GM21737 (cell line): ENCODE data around the gene TUBB4B.
A peak's percentile ranks its signal among the peaks of the same experiment; 100 is the strongest.

Source experiments
- ATAC-seq: cut with Tn5 transposase; IDR thresholded peaks from one replicate; pipeline ENCODE4 v1.9.1; 2021; ENCODE audit warnings: mild to moderate bottlenecking, moderate library complexity; ENCODE audit not compliant: unreplicated experiment

Gene TUBB4B

DNA sequence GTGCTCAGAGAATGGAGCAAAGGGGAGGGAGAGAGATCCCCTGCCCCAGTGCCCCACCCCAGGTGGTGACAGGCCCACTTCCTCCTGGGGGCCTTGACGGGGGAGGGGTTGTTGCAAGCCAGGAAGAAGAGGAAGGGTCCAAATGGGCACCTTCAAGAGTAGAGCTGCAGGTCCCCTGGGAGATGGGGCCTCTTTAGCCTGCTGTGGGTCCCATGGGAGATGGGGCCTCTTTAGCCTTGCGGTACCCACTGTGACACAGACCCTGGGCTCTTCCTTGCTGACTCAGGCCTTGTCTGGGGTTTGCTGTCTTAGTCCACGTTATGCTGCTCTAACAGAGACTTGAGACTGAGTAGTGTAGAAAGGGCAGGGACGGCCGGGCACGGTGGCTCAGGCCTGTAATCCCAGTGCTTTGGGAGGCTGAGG, 26.9 kb downstream of the TUBB4B start:
- no peak for ATAC-seq

DNA sequence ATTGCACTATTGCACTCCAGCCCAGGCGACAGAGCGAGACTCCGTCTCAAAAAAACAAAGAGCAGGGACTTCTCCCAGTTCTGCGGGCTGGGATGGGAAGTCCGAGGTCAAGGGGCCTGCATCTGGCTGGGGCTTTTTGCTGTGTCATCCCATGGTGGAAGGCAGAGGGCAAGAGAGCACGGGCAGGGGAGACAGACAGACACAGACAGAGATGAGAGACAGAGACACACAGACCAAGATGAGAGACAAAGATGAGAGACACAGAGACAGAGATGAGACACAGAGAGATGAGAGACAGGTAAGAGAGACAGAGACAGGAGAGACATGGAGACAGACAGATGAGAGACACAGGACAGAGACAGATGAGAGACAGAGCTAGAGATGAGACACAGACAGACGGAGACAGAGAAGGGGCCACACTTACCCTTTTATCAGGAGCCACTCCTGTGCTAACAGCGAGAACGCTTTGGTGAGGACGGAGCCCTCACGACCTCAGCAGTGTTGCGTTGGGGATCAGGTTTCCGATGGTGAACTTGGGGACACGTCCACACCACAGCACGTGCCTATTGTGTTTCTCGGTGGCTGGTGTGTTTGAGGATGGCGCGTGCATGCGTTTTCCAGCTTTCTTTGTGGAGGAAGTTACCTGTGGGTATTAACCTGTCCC, 27.6 kb downstream of the TUBB4B start:
- no peak for ATAC-seq

DNA sequence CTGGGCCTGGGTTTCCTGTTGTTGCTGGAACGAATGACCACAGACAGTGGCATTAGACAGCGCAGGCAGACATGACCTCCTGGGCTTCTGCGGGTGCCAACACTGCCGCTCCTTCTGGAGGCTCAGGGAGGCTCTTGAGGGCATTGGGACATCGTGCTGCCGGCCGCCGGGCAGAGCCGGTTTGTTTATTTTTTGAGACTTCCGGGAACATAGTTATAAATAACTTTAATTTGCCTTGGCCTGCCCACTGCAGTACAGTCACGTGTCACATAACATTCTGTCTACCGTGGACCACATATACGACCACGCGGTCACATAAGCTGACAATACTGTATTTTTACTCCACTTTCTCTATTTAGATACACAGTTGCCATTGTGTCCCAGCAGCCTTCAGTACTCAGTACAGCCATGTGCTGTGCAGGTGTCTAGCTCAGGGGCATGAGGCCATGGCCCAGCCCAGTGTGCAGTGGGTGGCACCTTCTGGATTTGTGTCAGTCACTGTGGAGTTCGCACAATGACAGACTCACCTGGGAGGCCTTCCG, 28.2 kb downstream of the TUBB4B start:
- no peak for ATAC-seq

DNA sequence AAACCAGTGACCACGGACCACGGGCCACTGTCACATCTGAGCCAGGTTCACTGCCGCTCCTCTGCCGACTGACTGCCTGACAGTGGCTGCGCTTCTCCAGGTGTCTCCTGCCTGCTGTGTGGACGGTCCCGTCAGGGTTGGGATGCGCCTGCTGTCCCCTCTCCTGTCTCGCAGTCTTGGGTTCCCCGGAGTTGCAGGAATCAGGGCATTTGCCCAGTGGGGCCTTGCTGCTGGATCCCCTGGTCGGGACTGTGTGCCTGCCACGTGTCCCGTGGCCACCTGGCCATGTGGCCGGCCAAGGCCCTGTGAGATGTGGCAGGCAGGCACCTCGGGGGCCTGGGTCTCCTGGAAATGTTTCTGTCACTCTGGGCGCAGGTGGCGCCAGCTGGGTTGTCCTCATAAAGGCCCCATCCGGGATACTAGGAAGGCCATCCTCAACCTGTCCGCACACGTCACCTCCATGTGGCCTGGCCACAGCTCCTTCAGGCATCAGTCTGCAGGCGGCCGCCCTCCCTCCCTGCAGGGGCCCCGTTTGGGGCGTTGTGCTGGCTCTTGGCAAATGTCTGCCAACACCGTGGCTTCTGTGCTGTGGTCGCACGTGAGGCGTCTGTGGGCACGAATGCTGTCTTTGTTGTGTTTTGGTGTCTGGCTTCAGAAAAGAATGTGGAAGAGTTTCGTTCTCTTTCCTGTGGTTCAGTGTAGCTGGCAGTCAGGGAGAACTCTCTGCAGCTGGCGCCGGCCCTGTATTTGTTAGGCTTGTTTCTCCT, 30.0 kb downstream of the TUBB4B start:
- no peak for ATAC-seq

DNA sequence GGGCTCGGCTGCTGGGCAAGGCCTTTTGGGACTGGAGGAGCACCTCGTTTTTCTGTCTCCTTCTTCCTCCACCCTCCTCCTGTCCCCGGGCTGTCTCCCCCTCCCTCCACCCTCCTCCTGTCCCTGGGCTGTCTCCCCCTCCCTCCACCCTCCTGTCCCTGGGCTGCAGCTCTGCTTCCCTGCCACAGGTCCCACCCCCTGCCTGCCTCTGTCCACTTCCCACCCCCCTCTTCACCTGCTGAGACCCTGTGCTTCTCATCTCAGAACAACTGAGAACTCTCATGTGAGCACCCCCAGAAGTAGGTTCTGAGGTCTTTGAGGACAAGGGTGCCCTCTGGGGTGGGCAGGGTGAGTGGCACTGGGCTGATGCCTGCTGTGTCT, 30.6 kb downstream of the TUBB4B start:
- no peak for ATAC-seq

DNA sequence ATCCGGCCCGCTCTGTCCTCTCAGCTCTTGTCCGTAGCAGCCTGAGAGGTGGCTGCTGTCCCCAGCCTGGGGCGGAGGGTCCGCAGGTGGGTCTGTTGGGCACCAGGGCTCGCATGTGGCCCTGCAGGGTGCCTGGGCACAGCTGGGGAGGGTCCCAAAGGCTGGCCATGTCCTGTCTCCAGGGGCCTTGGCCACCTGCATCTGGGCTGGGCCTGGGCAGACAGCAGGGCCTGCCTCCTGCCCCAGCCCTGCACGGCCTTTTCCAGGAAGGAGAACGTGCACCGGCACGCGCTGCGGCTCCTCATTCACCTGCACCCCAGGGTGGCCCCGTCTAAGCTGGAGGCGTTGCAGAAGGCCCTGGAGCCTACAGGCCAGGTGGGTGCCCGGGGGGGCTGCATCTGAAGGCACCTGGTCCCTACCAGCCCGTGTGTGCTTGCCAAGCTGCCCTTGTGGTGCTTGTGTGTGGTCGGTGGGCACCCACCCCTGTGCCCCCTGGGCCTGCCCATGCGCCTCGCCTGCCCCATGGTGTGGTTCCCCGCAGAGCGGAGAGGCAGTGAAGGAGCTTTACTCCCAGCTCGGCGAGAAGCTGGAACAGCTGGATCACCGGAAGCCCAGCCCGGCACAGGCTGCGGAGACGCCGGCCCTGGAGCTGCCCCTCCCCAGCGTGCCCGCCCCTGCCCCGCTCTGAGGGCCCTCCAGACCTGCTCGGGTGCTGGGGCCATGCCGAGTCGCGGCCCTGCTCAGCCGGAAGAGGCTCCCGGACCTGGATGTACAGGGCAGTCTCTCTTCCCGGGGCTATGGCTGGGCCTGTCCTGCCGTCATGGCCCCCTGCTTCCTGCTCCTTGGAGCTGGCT, 31.4 kb downstream of the TUBB4B start:
- no peak for ATAC-seq

DNA sequence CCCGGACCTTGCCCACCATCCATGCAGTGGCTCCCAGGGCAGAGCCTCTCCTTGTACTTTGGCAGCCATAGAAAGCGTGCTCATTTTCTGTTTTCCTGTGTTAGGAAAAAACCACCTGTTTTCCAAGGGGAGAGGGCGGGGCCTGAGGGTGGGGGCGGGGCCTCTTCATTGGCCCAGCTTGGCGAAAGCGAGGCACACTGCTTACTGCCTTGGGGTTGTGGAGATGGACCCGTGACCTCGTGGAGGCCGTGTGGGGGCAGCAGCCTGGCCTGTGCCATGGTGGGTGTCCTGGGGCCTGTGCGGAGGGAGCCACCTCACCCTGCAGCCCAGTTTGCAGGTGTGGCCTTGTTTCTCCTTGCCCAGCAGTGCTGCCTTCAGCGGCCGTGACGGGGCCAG, 32.0 kb downstream of the TUBB4B start:
- no peak for ATAC-seq

DNA sequence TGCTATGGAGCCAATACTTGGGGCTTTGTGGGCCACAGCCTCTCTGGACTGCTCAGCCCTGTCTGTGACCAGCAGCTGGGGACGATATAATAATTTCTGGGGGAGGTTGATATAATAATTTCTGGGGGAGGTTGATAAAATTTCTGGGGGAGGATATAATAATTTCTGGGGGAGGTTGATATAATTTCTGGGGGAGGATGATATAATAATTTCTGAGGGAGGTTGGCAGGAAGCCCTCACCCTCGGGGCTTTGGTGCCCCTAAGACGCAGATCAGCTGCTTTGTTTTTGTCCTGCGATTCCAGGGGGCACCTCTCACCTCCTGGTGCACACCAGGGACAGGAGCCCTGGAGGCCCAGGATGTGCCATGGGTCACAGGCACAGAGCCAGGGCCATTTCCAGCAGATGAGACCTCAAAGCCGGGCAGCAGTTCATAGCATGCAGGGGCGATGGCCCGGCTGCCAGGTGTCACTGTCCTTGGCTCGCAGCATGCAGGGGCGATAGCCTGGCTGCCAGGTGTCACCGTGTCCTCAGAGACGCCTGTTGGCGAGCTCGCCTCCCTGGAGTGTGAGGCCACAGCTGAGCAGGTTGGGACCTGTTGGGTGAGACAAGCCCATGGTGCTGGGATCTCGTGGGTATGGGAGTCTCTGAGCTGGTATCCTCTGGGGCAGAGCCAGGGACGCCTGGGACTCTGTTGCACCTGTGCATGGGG, 32.7 kb downstream of the TUBB4B start:
- ATAC-seq: no peak

DNA sequence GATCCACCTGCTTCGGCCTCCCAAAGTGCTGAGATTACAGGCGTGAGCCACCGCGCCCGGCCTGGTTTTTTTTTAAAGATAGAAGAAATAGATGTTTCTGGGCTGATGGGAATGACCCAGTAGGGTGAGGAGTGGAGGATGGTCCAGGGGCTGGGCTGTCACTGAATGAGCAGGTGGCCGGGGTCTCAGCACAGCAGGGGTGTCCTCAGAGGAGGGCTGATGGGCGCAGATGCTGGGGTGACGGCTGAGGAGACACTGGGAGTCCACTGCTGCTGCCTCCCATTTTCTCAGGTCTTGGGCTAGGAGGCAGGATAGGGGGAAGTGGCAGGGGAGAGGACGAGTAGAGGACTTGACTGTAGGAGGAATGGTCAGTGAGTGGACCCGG, 34.1 kb downstream of the TUBB4B start:
- ATAC-seq: no peak

DNA sequence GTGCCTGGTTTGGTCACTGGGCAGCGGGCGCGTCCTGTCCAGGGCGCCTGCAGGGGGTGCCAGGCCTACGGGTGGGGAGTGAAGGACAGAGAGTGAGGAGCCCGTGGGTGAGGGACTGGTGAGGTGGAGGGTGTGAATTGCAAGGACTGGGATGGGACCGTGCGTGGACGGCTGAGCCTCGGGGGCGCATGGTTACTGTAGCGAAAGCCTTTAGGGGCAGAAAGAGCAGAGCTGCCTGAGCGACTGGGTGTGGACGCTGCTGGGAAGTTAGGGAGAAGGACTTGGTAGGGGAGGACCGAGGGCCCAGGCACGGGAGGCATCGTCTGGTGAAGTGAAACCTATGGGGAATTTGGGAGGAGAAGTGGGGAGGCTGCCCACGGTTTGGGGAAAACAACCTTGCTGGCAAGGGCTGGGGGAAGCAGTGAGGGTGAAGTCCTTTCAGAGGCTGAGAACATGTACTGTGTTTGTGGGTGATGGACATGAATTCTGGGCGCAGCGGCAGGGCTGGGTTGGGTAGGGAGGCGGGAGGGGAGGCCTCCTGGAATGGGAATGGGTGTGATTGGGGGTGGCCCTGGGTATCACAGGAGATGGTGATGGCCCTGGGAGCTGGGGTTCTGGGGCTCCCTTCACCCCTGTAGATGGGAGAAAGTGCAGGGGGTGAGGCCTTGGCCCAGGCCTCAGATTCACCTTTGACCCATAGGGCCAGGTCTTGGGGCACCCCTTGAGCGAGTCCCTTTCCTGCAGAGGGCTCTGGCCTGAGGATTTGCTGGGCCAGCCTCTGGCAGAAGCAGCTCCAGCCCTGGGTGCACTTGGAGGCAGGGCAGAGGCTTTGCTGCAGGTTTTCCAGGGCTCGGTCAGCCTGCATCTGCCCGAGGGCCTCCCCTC, 34.7 kb downstream of the TUBB4B start:
- ATAC-seq: no peak

DNA sequence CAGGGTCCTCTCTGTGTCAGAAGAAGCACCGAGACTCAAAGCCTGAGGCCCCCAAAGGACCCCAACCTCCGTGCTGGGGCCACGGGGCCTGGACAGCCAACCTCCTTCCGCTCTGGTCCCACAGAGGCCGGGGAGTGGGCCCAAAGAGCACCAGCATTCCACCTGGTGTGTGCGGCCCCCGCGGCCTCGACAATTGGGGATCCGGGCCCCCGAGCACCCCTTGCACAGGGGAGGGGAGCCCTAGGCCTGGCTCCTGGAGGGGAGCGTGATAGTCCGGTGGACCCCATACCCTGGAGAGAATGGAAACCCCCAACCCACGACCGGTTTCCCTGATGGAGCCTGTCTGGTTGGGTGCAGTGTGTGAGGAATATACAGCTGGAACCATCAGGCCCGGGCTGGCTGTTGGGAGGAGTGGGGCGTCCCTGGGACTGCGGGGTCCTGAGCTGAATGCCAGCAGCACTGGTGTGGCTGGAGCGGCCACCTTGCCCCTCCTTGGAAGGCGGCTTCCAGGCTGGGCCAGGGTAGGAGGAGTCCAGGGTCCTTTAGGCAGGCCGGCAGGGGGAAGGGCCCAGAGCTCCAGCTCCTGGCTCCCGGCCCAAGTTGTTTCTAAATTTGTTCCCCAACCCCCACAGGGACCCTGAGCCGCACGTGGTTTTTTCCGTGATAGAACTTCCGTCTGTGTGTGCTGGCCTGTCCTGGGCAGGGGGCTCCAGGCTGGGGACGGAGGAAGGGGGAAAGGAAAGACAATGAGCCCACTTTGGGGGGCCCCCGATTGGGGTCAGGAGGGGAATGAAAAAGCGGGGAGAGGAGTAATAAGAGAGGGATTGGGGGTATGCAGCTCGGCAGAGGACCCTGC, 35.6 kb downstream of the TUBB4B start:
- ATAC-seq: no peak

DNA sequence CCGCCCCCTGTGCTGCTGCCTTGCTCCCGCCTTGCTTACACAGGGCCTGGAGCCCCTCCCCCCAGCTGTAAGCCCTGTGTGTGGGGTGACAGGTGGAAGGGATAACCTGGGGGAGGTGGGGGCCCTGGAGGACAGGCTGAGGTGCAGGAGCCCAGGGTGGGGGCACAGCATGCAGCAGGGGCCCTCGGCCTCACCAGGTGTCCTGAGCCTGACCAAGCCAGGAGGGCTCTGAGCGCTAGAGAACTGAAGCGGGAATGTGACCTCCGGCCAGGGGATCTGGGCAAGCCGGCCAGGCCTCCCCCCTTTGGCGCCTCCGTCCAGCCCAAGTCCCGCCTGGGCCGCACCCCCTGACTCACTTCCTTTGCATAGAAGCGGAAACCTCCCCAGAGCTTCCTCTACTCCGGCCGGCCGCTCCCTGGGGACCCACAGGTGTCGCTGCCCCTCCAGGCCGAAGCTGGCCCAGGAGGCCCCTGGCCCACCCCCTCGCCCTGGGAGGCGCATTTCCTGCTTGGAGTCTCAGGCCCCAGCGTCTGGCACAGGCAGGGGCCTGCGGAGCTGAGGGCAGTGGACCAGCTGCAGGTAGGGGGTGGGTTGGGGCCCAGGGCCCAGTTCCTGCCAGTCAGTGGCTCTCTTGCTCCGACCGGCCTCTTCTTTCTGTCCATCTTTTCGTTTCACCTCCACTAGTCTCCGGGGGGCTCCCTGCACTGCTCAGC, 36.4 kb downstream of the TUBB4B start, which contains the start of gene TOR4A:
Gene TOR4A (plus strand): TSS at position 398 of the 713 bp plus-strand sequence. CDS start 964 bp downstream, outside the sequence.
- peak; percentile 61 for ATAC-seq

DNA sequence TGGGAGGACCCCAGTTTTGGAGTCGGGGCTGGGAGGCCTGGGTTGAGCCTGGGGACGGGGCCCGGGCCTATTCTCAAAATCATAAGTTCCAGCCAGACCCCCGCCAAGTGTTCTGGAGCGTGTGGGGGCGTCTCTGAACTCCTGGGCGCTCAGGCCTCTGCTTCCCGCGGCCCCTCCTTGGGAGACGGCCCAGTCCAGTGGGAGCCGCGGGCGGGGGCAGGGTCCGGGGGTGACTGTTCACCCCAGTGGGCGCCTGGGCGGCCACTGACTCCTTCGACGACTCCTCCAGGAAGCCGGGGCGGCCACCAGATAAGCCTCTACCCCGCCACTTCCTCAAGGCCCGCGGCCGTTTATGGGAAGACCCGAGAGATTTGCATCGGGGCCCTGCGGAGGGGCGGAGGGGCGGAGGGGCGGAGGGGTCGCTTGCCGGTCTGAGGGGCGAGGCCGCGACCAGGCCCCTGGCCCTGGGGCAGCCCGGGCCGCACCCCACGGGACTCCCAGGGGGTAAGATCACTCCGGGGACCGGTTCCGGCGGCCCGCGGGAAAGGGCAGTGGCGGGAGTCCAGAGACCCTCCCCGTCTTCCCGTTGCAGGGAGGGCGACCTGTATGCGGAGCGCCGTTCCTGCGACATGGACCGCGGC, 37.1 kb downstream of the TUBB4B start:
- ATAC-seq: no peak

DNA sequence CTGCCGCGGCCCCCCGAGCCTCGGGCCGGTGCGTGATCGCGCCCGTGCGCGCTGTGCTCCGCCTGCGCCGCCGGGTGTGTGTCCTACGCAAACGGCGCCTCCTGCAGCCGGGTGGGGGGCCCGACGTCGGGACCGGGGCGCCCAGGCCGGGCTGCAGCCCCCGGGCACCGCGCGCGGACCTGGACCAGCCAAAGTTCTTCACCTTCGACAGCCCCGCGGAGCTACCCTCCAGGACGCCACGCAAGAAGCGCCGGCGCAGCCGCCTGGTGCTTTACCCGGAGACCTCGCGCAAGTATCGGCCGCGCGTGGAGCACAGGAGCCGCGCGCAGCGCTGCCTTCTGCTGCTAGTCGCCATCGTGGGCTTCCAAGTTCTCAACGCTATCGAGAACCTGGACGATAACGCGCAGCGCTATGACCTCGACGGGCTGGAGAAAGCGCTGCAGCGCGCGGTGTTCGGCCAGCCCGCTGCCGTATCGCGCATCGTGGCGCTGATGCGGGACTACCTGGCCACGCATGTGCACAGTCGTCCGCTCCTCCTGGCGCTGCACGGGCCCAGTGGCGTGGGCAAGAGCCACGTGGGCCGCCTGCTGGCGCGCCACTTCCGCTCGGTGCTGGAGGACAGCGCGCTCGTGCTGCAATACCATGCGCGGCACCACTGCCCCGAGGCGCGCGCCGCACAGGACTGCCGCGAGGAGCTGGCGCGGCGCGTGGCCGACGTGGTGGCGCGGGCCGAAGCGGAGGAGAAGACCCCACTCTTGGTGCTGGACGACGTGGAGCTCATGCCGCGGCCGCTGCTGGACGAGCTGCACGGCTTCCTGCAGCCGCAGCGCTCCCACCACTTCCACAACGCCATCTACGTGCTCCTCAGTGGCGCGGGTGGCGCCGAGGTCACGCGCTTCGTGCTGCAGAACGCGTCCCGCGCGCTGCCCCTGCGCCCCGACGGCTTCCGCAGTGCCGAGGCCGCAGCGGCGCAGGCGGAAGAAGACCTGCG, 37.9 kb downstream of the TUBB4B start:
- no peak for ATAC-seq

DNA sequence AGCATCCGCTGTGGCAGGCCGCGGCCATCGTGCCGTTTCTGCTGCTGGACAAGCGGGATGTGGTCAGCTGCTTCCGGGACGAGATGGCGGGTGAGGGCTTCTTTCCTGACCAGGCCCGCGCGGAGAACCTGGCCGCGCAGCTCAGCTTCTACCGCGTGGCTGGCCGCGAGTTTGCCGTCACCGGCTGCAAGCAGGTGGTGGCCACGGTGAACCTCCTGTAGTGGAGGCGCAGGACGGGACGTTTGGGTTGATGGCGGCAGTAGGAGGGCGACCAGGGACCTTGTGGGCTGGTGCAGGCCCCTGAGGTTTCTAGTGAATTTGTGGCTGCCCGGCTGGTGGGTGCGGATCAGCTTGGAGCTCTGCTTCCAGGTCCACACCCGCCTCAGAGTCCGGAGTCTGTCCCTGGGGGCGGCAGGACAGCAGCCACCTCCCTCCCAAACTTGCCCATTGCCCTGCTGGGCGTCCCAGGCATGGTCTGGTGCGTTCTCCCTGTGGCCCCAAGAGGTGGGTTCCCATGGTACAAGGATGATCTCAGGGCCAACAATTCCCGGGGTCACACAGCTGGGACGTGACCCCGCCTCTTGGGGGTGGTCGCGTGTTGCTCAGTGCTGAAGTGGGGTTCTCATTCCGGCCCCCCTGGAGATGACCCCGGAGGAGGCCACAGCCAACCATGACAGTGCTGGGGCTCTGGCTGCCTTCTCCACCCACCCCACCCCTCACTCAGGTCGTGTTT, 38.8 kb downstream of the TUBB4B start:
- no peak for ATAC-seq
